Common myeloid progenitor, CD34-positive (primary cell): ENCODE results near the gene MDM4.
A peak's percentile ranks its signal among the peaks of the same experiment; 100 is the strongest.
"Not testable (repeated sequence)": the region's sequence is repeated elsewhere in the genome, so short reads cannot be mapped to it uniquely, and the experiment has no call there.

Experiments used
- CTCF ChIA-PET: fragments of 350-600 bp; sonication (Branson Sonifier 250); formaldehyde crosslinking; loops from one replicate; lab custom pipeline; 2021; ENCODE audit warnings: antibody characterized with exemption; lab: Charles Lee
- POLR2A ChIA-PET: fragments of 350-600 bp; sonication (Branson Sonifier 250); formaldehyde crosslinking; loops from one replicate; lab custom pipeline; 2021; ENCODE audit warnings: antibody characterized with exemption; lab: Charles Lee
- DNase-seq, 3 donors: peaks; one replicate each; pipeline versions ENCODE4 v3.0.0 to v3.0.0-alpha.2; 2013
- H3K27ac ChIP-seq, 2 experiments: 1 replicate in 1 of 2; 2 replicates in 1 of 2; pipeline ENCODE4 v1.7.0; 2013; ENCODE audit warnings: inconsistent platforms in 2 of 2, low read length in 2 of 2, mild to moderate bottlenecking in 2 of 2, low read depth in 1 of 2, moderate library complexity in 1 of 2; ENCODE audit not compliant: severe bottlenecking in 2 of 2, insufficient read depth in 1 of 2, poor library complexity in 1 of 2
- H3K27me3 ChIP-seq, 5 experiments: replicated peaks in 2 of 5; 1 replicate in 3 of 5; 2 replicates in 2 of 5; pipeline versions ENCODE4 v1.6.1 to v1.7.0; 2013; ENCODE audit warnings: low read length in 4 of 5, mild to moderate bottlenecking in 2 of 5, moderate library complexity in 2 of 5, inconsistent platforms in 1 of 5; ENCODE audit not compliant: insufficient read depth in 5 of 5, control insufficient read depth in 4 of 5
- H3K36me3 ChIP-seq, 4 experiments: 1 replicate in 2 of 4; 2 replicates in 2 of 4; pipeline versions ENCODE4 v1.6.1 to v1.7.0; 2013; ENCODE audit warnings: low read length in 3 of 4, control low read depth in 1 of 4, mild to moderate bottlenecking in 1 of 4; ENCODE audit not compliant: control insufficient read depth in 4 of 4, insufficient read depth in 4 of 4
- H3K4me1 ChIP-seq, 4 experiments: 1 replicate in 3 of 4; 2 replicates in 1 of 4; pipeline versions ENCODE4 v1.6.1 to v1.7.1; 2013; ENCODE audit warnings: low read length in 3 of 4, mild to moderate bottlenecking in 3 of 4, control low read depth in 1 of 4, inconsistent platforms in 1 of 4, moderate library complexity in 1 of 4; ENCODE audit not compliant: control insufficient read depth in 4 of 4, insufficient read depth in 4 of 4; ENCODE audit errors: control extremely low read depth in 1 of 4
- H3K4me3 ChIP-seq, 7 experiments: 1 replicate in 4 of 7; 2 replicates in 3 of 7; pipeline versions ENCODE4 v1.5.1 to v1.7.0; 2013; ENCODE audit warnings: mild to moderate bottlenecking in 7 of 7, low read length in 6 of 7, moderate library complexity in 6 of 7, inconsistent platforms in 2 of 7, low read depth in 2 of 7, control low read depth in 1 of 7; ENCODE audit not compliant: insufficient read depth in 4 of 7, control insufficient read depth in 1 of 7; ENCODE audit errors: extremely low read depth in 1 of 7
- H3K9me3 ChIP-seq, 5 experiments: 1 replicate in 4 of 5; 2 replicates in 1 of 5; pipeline versions ENCODE4 v1.6.1 to v1.7.1; 2013; ENCODE audit warnings: low read length in 4 of 5, mild to moderate bottlenecking in 2 of 5, inconsistent platforms in 1 of 5, low read depth in 1 of 5, moderate library complexity in 1 of 5; ENCODE audit not compliant: control insufficient read depth in 4 of 5, insufficient read depth in 2 of 5; ENCODE audit errors: control extremely low read depth in 1 of 5
- WGBS: methylation state at CpG from one replicate; pipeline ENCODE4 v1.1.5; 2013; ENCODE audit not compliant: insufficient coverage; 5-methylcytosine and 5-hydroxymethylcytosine counted together

Gene MDM4

DNA sequence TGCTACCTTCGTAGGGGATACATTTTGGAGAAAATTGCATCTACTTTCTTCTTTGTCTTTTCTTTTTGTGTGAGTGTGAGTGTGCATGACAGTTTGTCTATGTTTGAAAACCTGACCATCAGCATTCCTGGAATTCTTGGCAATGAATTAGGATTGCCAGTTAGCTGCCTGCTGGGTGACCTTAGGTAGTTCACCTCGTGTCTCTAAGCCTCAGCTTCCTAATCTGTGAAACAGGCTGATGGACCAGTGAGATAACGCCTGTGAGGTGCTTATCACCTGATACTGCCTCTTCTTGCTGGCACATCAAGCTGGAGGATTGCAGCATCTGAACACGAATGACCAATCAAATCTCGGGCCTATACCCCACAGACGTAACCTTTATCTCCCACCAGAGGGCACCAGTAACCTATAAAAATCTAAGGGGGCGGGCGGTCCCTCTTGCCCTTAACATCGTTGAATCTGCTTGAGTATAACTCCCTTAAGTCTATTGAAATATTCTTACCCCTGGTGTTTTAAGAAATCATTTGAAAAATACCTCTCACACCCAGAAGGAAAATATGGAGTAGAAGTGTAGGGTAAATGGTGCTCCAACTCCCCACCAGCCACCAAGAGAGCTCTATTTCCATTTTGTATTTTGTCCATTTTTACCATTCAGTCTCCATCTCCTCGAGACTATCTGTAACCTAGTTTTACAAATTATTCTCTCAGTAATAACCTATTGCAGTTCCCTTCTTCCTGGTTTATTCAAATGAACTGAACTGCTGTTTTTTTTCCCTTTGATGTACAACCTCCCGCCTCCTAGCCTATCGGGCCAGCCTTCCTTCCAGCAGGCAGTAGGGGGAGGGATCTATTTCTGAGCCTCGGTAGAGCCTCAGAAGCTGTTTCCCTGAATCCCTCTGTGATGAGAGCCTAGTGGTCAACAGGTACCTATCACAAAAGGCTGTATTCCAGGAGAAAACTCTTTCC, 49.7 kb downstream of the MDM4 start:
- Histone ChIP-seq H3K4me1 (no peaks in the 10 kb centered on the region), H3K4me3 (no peak overlapping the region), H3K27ac (no peak overlapping the region), H3K27me3 (no peaks in the 10 kb centered on the region), H3K36me3 (peaks cover 4 to 31% (median 12%) of the 10 kb centered on the region in 4 experiments), H3K9me3 (no peaks in the 10 kb centered on the region)
- CTCF ChIA-PET = interaction anchor here (0.7 to 9.8 kb wide), 27 partner anchors 8 to 377 kb away, joined by 3 to 168 read pairs (median 3); no protein-coding TSS in a partner anchor
- 75% methylated on average over 4 of the region's 13 CpGs for WGBS
- POLR2A ChIA-PET = interaction anchor here (0.7 kb wide), 1 partner anchor 241 kb away, joined by 4 read pairs; no protein-coding TSS in a partner anchor
- DNase-seq = peak; percentile 75 to 87 (median 87)

DNA sequence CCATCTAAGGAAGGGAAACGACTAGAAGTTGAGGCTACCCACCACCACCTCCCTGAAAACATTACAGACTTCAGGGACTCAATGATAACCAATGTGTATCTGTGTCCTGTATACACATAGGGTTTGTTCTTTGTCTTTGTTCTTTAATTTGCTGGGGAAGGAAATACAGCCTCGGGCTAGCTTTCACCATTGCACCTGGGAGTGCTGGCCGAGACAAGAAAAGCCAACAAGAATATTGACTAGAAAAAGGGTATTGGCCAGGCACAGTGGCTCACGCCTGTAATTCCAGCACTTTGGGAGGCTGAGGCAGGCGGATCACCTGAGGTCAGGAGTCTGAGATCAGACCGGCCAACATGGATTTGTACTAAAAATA, 50.4 kb downstream of the MDM4 start:
- Histone ChIP-seq H3K4me3 (no peak overlapping the region), H3K4me1 (no peaks in the 10 kb centered on the region), H3K9me3 (no peaks in the 10 kb centered on the region), H3K27me3 (no peaks in the 10 kb centered on the region), H3K27ac (no peak overlapping the region), H3K36me3 (peaks cover 3 to 33% (median 12%) of the 10 kb centered on the region in 4 experiments)
- 97% methylated on average over 5 of the region's 6 CpGs for WGBS
- POLR2A ChIA-PET = no interaction called here
- CTCF ChIA-PET = interaction anchor here (0.8 to 9.8 kb wide), 11 partner anchors 10 to 245 kb away, joined by 3 to 168 read pairs (median 5); no protein-coding TSS in a partner anchor
- no peak for DNase-seq

GRCh38 chr1:204567071-204567470, 50.9 kb downstream of the MDM4 start:
- Histone ChIP-seq H3K9me3 (no peaks in the 10 kb centered on the region), H3K27ac (no peak overlapping the region), H3K4me3 (no peak overlapping the region), H3K27me3 (no peaks in the 10 kb centered on the region), H3K4me1 (no peaks in the 10 kb centered on the region), H3K36me3 (peaks cover 2 to 34% (median 12%) of the 10 kb centered on the region in 4 experiments)
- ChIA-PET POLR2A (no interaction called here), CTCF (interaction anchor here (0.8 to 9.8 kb wide), 6 partner anchors 11 to 245 kb away, joined by 3 to 168 read pairs (median 14); no protein-coding TSS in a partner anchor)
- no peak for DNase-seq
- WGBS = 100% methylated on average over 3 of the region's 5 CpGs

- Histone ChIP-seq H3K27me3 (no peaks in the 10 kb centered on the region), H3K36me3 (peaks cover 1 to 26% (median 4%) of the 10 kb centered on the region in 4 experiments), H3K4me1 (no peaks in the 10 kb centered on the region), H3K9me3 (no peaks in the 10 kb centered on the region), H3K27ac (no peak overlapping the region), H3K4me3 (no peak overlapping the region)
- DNase-seq = no peak
- WGBS = 92% methylated on average over 9 of the region's 9 CpGs
- ChIA-PET CTCF (interaction anchor here (0.7 to 9.8 kb wide), 4 partner anchors 195 to 253 kb away, joined by 3 to 168 read pairs (median 7); no protein-coding TSS in a partner anchor), POLR2A (no interaction called here)
Measured at GRCh38 chr1:204568576-204569315, 52.5 kb downstream of the MDM4 start.

DNA sequence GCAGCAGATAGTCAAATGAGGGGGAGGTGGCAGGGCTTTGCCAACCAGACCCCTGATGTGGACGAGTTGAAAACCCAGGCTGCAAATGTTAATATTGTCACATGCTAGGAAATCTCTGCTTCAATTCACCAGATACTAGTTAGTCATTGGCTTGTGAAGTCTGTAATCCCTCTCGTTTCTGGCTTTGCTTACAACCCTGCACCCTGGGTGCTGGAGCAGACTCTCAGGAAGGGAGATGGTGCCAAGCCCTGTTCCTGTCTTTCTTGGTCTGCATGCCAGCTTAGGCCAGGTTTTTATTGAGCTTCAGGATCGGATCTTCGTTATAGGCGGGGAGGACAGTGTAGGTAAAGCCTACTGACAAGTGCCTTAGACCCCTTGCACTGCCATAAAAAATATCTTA, 53.3 kb downstream of the MDM4 start:
- POLR2A ChIA-PET = no interaction called here
- H3K36me3 ChIP-seq = peaks cover 2 to 27% (median 3%) of the 10 kb centered on the region in 4 experiments
- CTCF ChIA-PET = interaction anchor here (0.8 to 9.8 kb wide), 3 partner anchors 194 to 252 kb away, joined by 4 to 168 read pairs (median 10); no protein-coding TSS in a partner anchor
- no peaks in the 10 kb centered on the region for H3K27me3 ChIP-seq
- WGBS = 95% methylated on average over 5 of the region's 5 CpGs
- no peak for DNase-seq
- no peak overlapping the region for H3K4me3 ChIP-seq
- no peak overlapping the region for H3K27ac ChIP-seq
- H3K4me1 ChIP-seq = no peaks in the 10 kb centered on the region
- no peaks in the 10 kb centered on the region for H3K9me3 ChIP-seq

DNA sequence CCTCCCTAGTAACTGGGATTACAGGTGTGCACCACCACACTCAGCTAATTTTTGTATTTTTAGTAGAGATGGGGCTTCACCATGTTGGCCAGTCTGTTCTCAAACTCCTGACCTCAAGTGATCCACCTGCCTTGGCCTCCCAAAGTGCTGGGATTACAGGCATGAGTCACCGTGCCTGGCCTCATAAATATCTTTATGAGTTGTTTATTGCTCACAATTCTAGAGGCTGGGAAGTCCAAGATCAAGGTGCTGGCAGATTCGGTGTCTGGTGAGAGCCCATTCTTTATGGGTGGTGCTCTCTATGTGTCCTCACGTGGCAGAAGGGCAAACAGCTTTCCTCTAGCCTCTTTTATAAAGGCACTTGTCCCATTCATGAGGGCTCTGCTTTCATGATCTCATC, 53.8 kb downstream of the MDM4 start:
- 92% methylated on average over 2 of the region's 3 CpGs for WGBS
- POLR2A ChIA-PET, H3K9me3 ChIP-seq, DNase-seq, H3K4me1 ChIP-seq, H3K27me3 ChIP-seq, H3K4me3 ChIP-seq, H3K27ac ChIP-seq: not testable (repeated sequence)
- peaks cover 0 to 23% (median 3%) of the 10 kb centered on the region in 4 experiments for H3K36me3 ChIP-seq
- CTCF ChIA-PET = interaction anchor here (9.8 kb wide), 1 partner anchor 235 kb away, joined by 168 read pairs; no protein-coding TSS in a partner anchor
